Right atrium auricular region (tissue), 2 donors: ENCODE measurements around the gene ADGRL3. TPM values are rescaled to one million over a fixed set of nuclear protein-coding genes. Genes with fewer than 3 reads are reported as not detected.
A peak's percentile ranks its signal among the peaks of the same experiment; 100 is the strongest.

Experiments
- DNase-seq: peaks from one replicate; pipeline ENCODE4 v3.0.0-alpha.2; 2019; ENCODE audit warnings: low spot score
- H3K27ac ChIP-seq, 2 donors: fragments of 200-600 bp; sonication (generic); 1 replicate in 1 of 2; 2 replicates in 1 of 2; pipeline ENCODE4 v1.5.1; 2016 to 2019
- H3K27me3 ChIP-seq, 2 donors: fragments of 200-600 bp; sonication (generic); one replicate each; pipeline versions ENCODE4 v1.5.1 to v1.6.0; 2017 to 2019
- H3K36me3 ChIP-seq: fragments of 200-600 bp; sonication (generic); one replicate; pipeline ENCODE4 v1.5.1; 2016
- H3K4me1 ChIP-seq, 2 donors: fragments of 200-600 bp; sonication (generic); one replicate each; pipeline versions ENCODE4 v1.5.1 to v1.6.0; 2017 to 2019
- H3K4me3 ChIP-seq, 2 donors: fragments of 200-600 bp; sonication (generic); 1 replicate in 1 of 2; 2 replicates in 1 of 2; pipeline ENCODE4 v1.5.1; 2017 to 2019; ENCODE audit warnings: mild to moderate bottlenecking in 1 of 2, moderate library complexity in 1 of 2
- H3K9me3 ChIP-seq, 2 donors: fragments of 200-600 bp; sonication (generic); one replicate each; pipeline ENCODE4 v1.5.1; 2019
- CTCF ChIP-seq, 2 donors: fragments of 200-600 bp; sonication (generic); IDR thresholded peaks; one replicate each; pipeline ENCODE4 v1.5.1; 2019; ENCODE audit warnings: antibody characterized with exemption in 2 of 2
- total RNA-seq, 2 donors: library from RNA; depleted of rRNA; stranded (reverse); fragments of >200 nt; gene quantifications; one replicate each; pipeline ENCODE4 v1.1.0, GENCODE V29; 2016

Gene ADGRL3
- total RNA-seq, 2 donors from 2014 or later = 0.86 to 1.9 TPM

- H3K27me3 ChIP-seq = no peaks in the 10 kb centered on the region
- H3K27ac ChIP-seq = no peak overlapping the region
- no peak for TF ChIP-seq CTCF (IDR thresholded peaks at IDR 0.05)
- H3K36me3 ChIP-seq = no peaks in the 10 kb centered on the region
- no peak for DNase-seq
- H3K4me1 ChIP-seq = peaks cover 0 to 11% of the 10 kb centered on the region in 2 donors
- H3K9me3 ChIP-seq = no peaks in the 10 kb centered on the region
- H3K4me3 ChIP-seq = no peak overlapping the region
Observed at GRCh38 chr4:61545902-61546480, 345.9 kb downstream of the ADGRL3 start.

GRCh38 chr4:61549336-61549735, 349.2 kb downstream of the ADGRL3 start:
- H3K4me3 ChIP-seq = no peak overlapping the region
- no peak for DNase-seq

GRCh38 chr4:61553557-61554125, 353.5 kb downstream of the ADGRL3 start:
- no peak for TF ChIP-seq CTCF (IDR thresholded peaks at IDR 0.05)
- Histone ChIP-seq H3K9me3 (no peaks in the 10 kb centered on the region), H3K4me1 (peaks cover 0 to 9% of the 10 kb centered on the region in 2 donors), H3K27me3 (no peaks in the 10 kb centered on the region), H3K36me3 (no peaks in the 10 kb centered on the region), H3K4me3 (no peak overlapping the region), H3K27ac (no peak overlapping the region)
- no peak for DNase-seq

More at GRCh38 chr4:61549336-61549735, 349.2 kb downstream of the ADGRL3 start:
- Histone ChIP-seq H3K27ac (no peak overlapping the region), H3K9me3 (no peaks in the 10 kb centered on the region), H3K4me1 (peaks cover 0 to 11% of the 10 kb centered on the region in 2 donors), H3K27me3 (no peaks in the 10 kb centered on the region), H3K36me3 (no peaks in the 10 kb centered on the region)
- TF ChIP-seq CTCF (IDR thresholded peaks at IDR 0.05) = no peak

GRCh38 chr4:61555789-61556188, 355.7 kb downstream of the ADGRL3 start:
- Histone ChIP-seq H3K36me3 (no peaks in the 10 kb centered on the region), H3K27me3 (no peaks in the 10 kb centered on the region), H3K4me3 (no peak overlapping the region), H3K9me3 (no peaks in the 10 kb centered on the region), H3K4me1 (peaks cover 0 to 9% of the 10 kb centered on the region in 2 donors), H3K27ac (peak overlapping the region in 1 of 2 donors; percentile 24)
- TF ChIP-seq CTCF (IDR thresholded peaks at IDR 0.05) = no peak
- DNase-seq = no peak

- H3K27ac ChIP-seq = peak overlapping the region in 1 of 2 donors; percentile 24
Observed at GRCh38 chr4:61556277-61556676, 356.2 kb downstream of the ADGRL3 start.

More at GRCh38 chr4:61556277-61556676, 356.2 kb downstream of the ADGRL3 start:
- no peaks in the 10 kb centered on the region for H3K27me3 ChIP-seq
- no peak for TF ChIP-seq CTCF (IDR thresholded peaks at IDR 0.05)
- no peaks in the 10 kb centered on the region for H3K9me3 ChIP-seq
- H3K4me3 ChIP-seq = no peak overlapping the region
- H3K4me1 ChIP-seq = peaks cover 0 to 9% of the 10 kb centered on the region in 2 donors
- no peaks in the 10 kb centered on the region for H3K36me3 ChIP-seq
- DNase-seq = no peak
